ENCODE results near the gene BTK. TPM values are rescaled to one million over a fixed set of nuclear protein-coding genes. Genes with fewer than 3 reads are reported as not detected.

BTK gene
- total RNA-seq, 4 donors from 2014 or later: 2.5 to 5.3 (median 4.0) TPM

DNA sequence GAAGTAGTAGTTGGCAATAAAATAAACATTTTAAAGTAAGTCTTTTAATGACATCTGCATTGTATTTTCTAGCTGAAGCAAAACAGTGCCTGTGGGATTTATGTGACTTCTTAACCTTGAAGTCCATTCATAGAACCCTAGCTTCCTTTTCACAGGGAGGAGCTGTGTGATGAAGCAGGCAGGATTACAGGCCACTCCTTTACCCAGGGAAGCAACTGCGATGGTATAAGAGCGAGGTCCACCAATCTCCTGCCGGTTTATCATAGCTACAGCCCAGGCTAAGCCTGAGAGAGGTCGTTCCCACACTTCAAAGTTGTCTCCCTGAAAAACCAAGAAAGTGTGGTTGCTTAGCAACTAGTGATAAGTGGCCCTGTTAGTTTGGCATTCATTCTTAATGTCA lies 11.8 kb upstream of the BTK start:
- intact Hi-C loops (cut with DNase I): no loop called here
- H3K4me1 ChIP-seq: no peaks in the 10 kb centered on the region
- peaks cover 0 to 38% (median 6%) of the 10 kb centered on the region in 4 donors for H3K36me3 ChIP-seq
- no peak overlapping the region for H3K4me3 ChIP-seq
- no peak for DNase-seq (ENCODE audit: extremely low spot score)
- no peaks in the 10 kb centered on the region for H3K27me3 ChIP-seq
- TF ChIP-seq EP300 (IDR thresholded peaks at IDR 0.05): no peak
- TF ChIP-seq POLR2A (IDR thresholded peaks at IDR 0.05; ENCODE audit: low read depth): no peak
- no peak for TF ChIP-seq POLR2AphosphoS5 (IDR thresholded peaks at IDR 0.05)
- TF ChIP-seq, protein P1, sequence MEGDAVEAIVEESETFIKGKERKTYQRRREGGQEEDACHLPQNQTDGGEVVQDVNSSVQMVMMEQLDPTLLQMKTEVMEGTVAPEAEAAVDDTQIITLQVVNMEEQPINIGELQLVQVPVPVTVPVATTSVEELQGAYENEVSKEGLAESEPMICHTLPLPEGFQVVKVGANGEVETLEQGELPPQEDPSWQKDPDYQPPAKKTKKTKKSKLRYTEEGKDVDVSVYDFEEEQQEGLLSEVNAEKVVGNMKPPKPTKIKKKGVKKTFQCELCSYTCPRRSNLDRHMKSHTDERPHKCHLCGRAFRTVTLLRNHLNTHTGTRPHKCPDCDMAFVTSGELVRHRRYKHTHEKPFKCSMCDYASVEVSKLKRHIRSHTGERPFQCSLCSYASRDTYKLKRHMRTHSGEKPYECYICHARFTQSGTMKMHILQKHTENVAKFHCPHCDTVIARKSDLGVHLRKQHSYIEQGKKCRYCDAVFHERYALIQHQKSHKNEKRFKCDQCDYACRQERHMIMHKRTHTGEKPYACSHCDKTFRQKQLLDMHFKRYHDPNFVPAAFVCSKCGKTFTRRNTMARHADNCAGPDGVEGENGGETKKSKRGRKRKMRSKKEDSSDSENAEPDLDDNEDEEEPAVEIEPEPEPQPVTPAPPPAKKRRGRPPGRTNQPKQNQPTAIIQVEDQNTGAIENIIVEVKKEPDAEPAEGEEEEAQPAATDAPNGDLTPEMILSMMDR (IDR thresholded peaks at IDR 0.05): no peak
- no peak overlapping the region for H3K27ac ChIP-seq (replicated peaks in 1 of 4)
- H3K9me3 ChIP-seq: no peaks in the 10 kb centered on the region
- 47% methylated on average over 4 of the region's 4 CpGs for WGBS

DNA sequence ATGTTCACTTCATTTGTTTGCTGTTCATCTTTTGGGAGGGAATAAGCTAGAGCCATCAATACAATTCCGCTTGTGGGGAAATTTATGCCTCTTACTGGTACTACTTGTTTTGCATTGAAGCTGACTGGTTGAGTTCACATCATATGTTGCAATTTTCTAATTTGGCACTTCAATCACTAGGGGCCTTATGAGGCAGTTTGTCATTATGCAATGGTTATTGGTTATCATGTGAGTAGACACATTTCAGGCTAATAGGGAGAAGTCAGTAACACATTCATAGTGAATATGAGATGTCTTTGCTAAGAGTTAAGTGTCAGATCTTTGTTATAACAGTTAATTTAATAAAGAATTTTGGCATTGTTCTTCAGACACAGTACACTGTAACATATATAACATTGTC lies 9.8 kb upstream of the BTK start:
- TF ChIP-seq POLR2AphosphoS5 (IDR thresholded peaks at IDR 0.05) (no peak), POLR2A (IDR thresholded peaks at IDR 0.05; ENCODE audit: low read depth) (no peak), EP300 (IDR thresholded peaks at IDR 0.05) (no peak)
- TF ChIP-seq, protein P1 (IDR thresholded peaks at IDR 0.05): no peak
- Histone ChIP-seq H3K4me3 (no peak overlapping the region), H3K27ac (replicated peaks in 1 of 4) (no peak overlapping the region), H3K4me1 (peaks cover 0 to 11% (median 7%) of the 10 kb centered on the region in 4 donors), H3K27me3 (no peaks in the 10 kb centered on the region), H3K36me3 (peaks cover 0 to 29% (median 4%) of the 10 kb centered on the region in 4 donors), H3K9me3 (no peaks in the 10 kb centered on the region)
- no peak for DNase-seq (ENCODE audit: extremely low spot score)
- 86% methylated on average over 1 of the region's 1 CpG for WGBS
- intact Hi-C loops (cut with DNase I): no loop called here

DNA sequence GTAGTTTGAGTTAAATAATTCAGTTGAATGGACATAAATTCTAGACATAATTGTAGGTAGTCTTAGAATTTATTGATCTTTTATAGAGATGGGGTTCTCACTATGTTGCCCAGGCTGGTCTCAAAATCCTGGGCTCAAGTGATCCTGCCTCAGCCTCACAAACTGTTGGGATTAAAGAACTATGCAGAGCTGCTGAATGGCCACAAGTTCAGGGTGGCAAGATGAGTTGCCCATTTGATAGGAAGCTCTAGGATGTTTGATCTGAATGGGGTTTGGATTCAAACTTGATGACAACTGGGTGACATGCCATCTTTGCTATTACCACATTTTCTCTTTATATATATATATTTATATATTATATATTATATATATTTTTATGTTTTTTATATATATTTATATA lies 8.4 kb upstream of the BTK start:
- TF ChIP-seq, protein P1 (IDR thresholded peaks at IDR 0.05): no peak
- intact Hi-C loops (cut with DNase I): no loop called here
- Histone ChIP-seq H3K36me3 (peaks cover 0 to 17% (median 0%) of the 10 kb centered on the region in 4 donors), H3K27ac (replicated peaks in 1 of 4) (no peak overlapping the region), H3K4me3 (no peak overlapping the region), H3K27me3 (no peaks in the 10 kb centered on the region), H3K9me3 (no peaks in the 10 kb centered on the region), H3K4me1 (peaks cover 0 to 11% (median 7%) of the 10 kb centered on the region in 4 donors)
- no peak for DNase-seq (ENCODE audit: extremely low spot score)

DNA sequence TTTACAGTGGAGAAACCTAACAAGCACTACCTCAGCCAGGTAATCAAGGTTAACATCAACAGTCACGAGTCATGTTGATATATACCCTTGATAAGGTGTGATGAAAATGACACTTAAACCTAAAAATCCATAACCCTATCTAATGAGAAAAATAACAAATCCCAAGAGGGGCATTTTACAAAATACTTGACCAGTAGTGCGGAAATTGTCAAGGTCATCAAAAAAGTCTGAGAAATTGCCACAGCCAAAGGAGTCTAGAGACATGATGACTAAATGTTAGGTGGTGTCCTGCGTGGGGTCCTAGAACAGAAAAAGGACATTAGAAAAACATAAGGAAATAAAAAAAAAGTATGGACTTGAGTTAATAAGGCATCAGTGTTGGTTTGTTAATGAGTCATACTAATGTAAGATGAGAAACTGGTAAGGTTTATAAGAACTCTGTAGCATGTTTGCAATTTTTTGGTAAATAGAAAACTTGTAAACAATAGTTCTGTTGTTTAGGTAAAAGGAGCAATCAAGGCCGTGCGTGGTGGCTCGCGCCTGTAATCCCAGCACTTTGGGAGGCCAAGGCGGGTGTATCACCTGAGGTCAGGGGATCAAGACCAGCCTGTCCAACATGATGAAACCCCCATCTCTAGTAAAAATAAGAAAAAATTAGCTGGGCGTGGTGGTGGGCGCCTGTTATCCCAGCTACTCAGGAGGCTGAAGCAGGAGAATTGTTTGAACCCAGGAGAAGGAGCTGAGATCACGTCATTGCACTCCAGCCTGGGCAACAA lies 7.7 kb upstream of the BTK start:
- 86% methylated on average over 11 of the region's 11 CpGs for WGBS

More for the DNA sequence above, 7.7 kb upstream of the BTK start:
- H3K9me3 ChIP-seq: no peaks in the 10 kb centered on the region
- H3K36me3 ChIP-seq: peaks cover 0 to 17% (median 0%) of the 10 kb centered on the region in 4 donors
- no peak overlapping the region for H3K27ac ChIP-seq (replicated peaks in 1 of 4)
- DNase-seq (ENCODE audit: extremely low spot score): no peak
- intact Hi-C loops (cut with DNase I): no loop called here
- TF ChIP-seq POLR2AphosphoS5 (IDR thresholded peaks at IDR 0.05) (no peak), POLR2A (IDR thresholded peaks at IDR 0.05; ENCODE audit: low read depth) (no peak), EP300 (IDR thresholded peaks at IDR 0.05) (no peak)
- TF ChIP-seq, protein P1 (IDR thresholded peaks at IDR 0.05): no peak
- no peaks in the 10 kb centered on the region for H3K27me3 ChIP-seq
- no peak overlapping the region for H3K4me3 ChIP-seq
- H3K4me1 ChIP-seq: peaks cover 0 to 11% (median 7%) of the 10 kb centered on the region in 4 donors
